Measurements from ENCODE around the gene OLIG1.

DNA sequence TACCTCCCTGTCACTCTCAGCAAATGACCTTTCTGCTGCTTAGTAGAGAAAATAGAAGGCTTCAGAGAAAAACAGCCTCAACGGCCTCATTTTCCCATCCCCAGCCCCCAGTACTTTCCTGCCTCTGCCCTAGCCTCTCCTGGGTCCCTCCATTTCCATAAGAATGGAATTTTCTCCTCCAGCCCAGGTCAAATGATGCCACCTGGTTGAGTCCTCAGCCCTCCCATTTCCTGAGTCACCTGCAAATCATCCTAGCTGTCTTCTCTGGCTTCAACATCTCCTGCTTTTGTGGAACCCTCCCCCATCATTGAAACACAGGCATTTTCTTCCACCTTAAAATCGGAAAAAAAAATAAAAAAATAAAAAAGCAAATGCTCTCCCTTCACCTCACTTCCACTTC lies 35.1 kb downstream of the OLIG1 start:
- no peak for TF ChIP-seq POLR2A (IDR thresholded peaks at IDR 0.05; ENCODE audit: low read length)
- no peak for TF ChIP-seq GATA1 (IDR thresholded peaks at IDR 0.05; ENCODE audit: low read depth, low read length)
